T-helper 1 cell treated with Interleukin-12 subunit alpha and Interleukin-12 subunit beta and Interleukin-4 antibody, amounts not matched to agents 30 ng/mL and 1 ng/mL, for 36 hours (primary cell): ENCODE measurements around the gene FGFR3. TPM values are rescaled to one million over a fixed set of nuclear protein-coding genes. Genes with fewer than 3 reads are reported as not detected.

ENCODE experiments used
- intact Hi-C: fragments of 100-400 bp; cut with micrococcal nuclease; formaldehyde crosslinking; loops from one replicate; pipeline ENCODE4 v1.15.1; 2024
- total RNA-seq: library from RNA; stranded (reverse); gene quantifications from 2 replicates; pipeline ENCODE4 v1.2.3, GENCODE V29; 2022

FGFR3 gene
- total RNA-seq, 1 donor from 2014 or later, result 0.39 TPM

GRCh38 chr4:1786544-1787362 lies 6.3 kb upstream of the FGFR3 start:
- intact Hi-C loops, result no loop called here

- intact Hi-C loops, result no loop called here
Observed at GRCh38 chr4:1787411-1788077, 5.5 kb upstream of the FGFR3 start.

- intact Hi-C loops, result no loop called here
Observed at GRCh38 chr4:1788254-1788973, 4.7 kb upstream of the FGFR3 start.

GRCh38 chr4:1789552-1789951 lies 3.5 kb upstream of the FGFR3 start:
- intact Hi-C loops, result no loop called here

GRCh38 chr4:1790005-1790404 lies 3.1 kb upstream of the FGFR3 start:
- intact Hi-C loops, result loop anchor here (5.0 kb wide), 2 partner anchors 43 to 1282 kb away; partner anchors contain the start of genes HTT and HTT-AS

- intact Hi-C loops, result loop anchor here (2.0 to 5.0 kb wide), 3 partner anchors 45 to 1280 kb away; partner anchors contain the start of genes FAM53A, HTT and HTT-AS
Observed at GRCh38 chr4:1792158-1792831, 798 bp upstream of the FGFR3 start.

GRCh38 chr4:1793496-1793840 lies 375 bp downstream of the FGFR3 start:
- intact Hi-C loops, result loop anchor here (1.0 to 5.0 kb wide), 4 partner anchors 26 to 1279 kb away; partner anchors contain the start of genes FAM53A, HTT and HTT-AS

- intact Hi-C loops, result loop anchor here (1.0 to 5.0 kb wide), 4 partner anchors 27 to 1278 kb away; partner anchors contain the start of genes FAM53A, HTT and HTT-AS
Observed at GRCh38 chr4:1793940-1794808, 1.1 kb downstream of the FGFR3 start.

GRCh38 chr4:1794809-1795298 lies 1.8 kb downstream of the FGFR3 start:
- intact Hi-C loops, result loop anchor here (5.0 kb wide), 2 partner anchors 48 to 1277 kb away; partner anchors contain the start of genes HTT and HTT-AS

GRCh38 chr4:1795299-1796195 lies 2.5 kb downstream of the FGFR3 start:
- intact Hi-C loops, result no loop called here

- intact Hi-C loops, result no loop called here
Observed at GRCh38 chr4:1796486-1797204, 3.6 kb downstream of the FGFR3 start.

- intact Hi-C loops, result no loop called here
Observed at GRCh38 chr4:1797298-1797860, 4.3 kb downstream of the FGFR3 start.

GRCh38 chr4:1797861-1798579 lies 4.9 kb downstream of the FGFR3 start:
- intact Hi-C loops, result no loop called here

- intact Hi-C loops, result no loop called here
Observed at GRCh38 chr4:1798580-1799386, 5.7 kb downstream of the FGFR3 start.

GRCh38 chr4:1799387-1800375 lies 6.6 kb downstream of the FGFR3 start:
- intact Hi-C loops, result no loop called here
